Kasumi-1 (cell line): ENCODE data around the gene CLDN22.

ENCODE experiments used
- DNase-seq, 2 experiments: peaks; one replicate each; lab custom pipeline; 2025; lab: John Stamatoyannopoulos, UW

The CLDN22 gene

DNA sequence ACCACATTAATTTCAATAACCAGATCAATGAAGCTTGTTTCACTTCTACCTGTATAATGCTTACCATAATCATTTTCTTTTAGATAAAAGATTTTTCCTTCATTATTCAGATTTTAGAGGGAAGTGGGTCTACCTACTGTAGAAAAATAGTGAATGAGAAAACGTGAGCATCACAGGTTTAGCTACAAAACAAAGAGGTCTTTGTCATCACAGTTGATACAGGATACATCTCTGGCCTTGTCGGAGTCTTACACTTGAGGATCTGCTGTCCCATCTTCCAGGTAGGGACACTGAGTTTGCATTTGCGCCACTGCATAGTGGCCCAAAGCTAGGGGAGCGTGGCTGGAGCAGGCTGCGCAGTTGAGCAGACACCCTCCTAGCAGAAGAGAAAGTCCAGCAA, 1.4 kb upstream of the CLDN22 start:
- no peak for DNase-seq

GRCh38 chr4:183321079-183321478, 1.0 kb upstream of the CLDN22 start:
- no peak for DNase-seq

- no peak for DNase-seq
These were observed 1.4 kb downstream of the CLDN22 start for GRCh38 chr4:183318656-183319055.

DNA sequence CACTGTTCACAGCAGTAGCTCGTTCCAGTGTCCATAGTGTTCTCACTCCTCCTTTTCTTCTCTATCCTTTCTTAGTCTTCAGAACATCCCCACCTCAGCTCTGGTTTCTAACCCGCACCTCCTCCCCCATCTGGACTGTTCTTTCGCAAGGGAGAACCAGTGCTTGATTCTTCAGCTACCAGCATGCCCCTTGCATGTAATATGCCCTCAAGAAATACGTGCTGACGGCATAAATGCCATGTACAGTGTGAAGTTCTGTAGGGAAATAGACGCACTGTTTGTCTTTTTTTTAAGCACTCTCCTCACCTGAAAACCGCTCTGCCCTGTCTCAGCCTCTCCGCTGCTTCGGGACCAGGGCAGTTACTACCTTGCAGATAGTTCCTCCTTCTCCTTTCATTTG, 5.3 kb downstream of the CLDN22 start:
- DNase-seq = no peak

- no peak for DNase-seq
These were observed 5.7 kb downstream of the CLDN22 start for GRCh38 chr4:183314336-183314735.

GRCh38 chr4:183312841-183313240, 7.2 kb downstream of the CLDN22 start:
- DNase-seq = no peak

- DNase-seq = no peak
These were observed 13.3 kb downstream of the CLDN22 start for GRCh38 chr4:183306811-183307210.

- no peak for DNase-seq
These were observed 15.5 kb downstream of the CLDN22 start for GRCh38 chr4:183304538-183304937.

GRCh38 chr4:183304067-183304466, 16.0 kb downstream of the CLDN22 start:
- no peak for DNase-seq

- DNase-seq = no peak
These were observed 16.8 kb downstream of the CLDN22 start for GRCh38 chr4:183303301-183303700.

GRCh38 chr4:183300655-183301054, 19.4 kb downstream of the CLDN22 start:
- DNase-seq = no peak

DNA sequence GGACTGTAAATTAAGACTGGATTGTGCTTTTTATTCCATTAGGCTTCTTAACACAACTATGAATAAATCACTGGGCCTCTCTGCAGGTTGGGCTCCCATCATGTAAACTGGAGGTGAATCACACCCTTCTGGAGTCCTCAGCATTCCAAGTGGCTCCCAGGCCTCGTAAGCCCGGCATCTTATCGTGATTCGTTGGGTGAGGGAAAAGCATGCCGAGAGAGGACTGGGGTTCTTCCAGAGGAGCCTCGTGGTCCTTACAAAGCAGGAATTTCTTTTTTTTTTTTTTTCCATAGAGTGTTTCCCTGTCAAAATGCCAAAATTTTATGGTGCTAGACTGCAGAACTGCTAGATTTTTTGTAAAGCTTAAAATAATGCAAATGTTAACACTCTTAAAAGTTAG, 20.0 kb downstream of the CLDN22 start:
- DNase-seq = no peak

GRCh38 chr4:183299464-183299863, 20.6 kb downstream of the CLDN22 start:
- DNase-seq = no peak

- no peak for DNase-seq
These were observed 22.4 kb downstream of the CLDN22 start for GRCh38 chr4:183297675-183298074.

DNA sequence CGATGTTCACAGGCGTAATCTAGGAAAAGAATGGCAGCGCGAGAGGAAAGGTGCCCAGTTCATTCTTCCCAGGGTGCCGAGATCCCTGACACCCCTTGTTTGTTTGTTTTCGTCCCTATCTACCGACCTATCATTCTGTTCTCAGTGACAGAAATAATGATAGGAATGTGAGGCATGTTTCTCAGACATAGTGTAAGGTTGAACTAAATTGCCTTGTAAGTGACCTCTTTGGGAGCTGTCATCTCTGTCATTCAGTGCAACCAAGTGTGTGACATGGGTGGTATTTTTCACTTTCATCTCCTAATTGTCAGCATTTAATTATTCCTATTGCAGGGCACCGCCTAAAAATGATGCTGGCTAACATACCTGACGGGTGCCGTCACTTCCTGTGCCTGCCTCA, 24.4 kb downstream of the CLDN22 start:
- DNase-seq = no peak

- DNase-seq = no peak
These were observed 29.0 kb downstream of the CLDN22 start for GRCh38 chr4:183291070-183291469.

GRCh38 chr4:183289688-183290087, 30.4 kb downstream of the CLDN22 start:
- no peak for DNase-seq

DNA sequence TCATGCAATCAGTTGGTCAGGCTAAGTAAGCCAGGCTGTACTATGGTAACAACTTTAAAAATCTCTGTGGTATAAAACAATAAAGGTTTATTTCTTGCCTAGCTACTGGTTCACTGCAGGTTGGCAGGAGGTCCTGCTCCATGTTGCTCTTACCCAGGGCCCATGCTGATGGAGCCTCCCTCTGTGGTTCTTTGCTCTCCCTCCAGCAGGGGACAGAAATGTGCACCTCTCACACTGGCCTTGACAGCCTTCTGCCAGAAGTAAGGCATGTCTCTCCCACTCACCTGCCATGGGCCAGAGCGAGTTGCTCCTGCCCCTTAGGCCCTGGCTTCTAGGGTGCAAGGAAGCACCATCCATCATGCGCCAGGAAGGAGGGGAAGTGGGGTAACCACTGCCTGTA, 31.1 kb downstream of the CLDN22 start:
- no peak for DNase-seq

DNA sequence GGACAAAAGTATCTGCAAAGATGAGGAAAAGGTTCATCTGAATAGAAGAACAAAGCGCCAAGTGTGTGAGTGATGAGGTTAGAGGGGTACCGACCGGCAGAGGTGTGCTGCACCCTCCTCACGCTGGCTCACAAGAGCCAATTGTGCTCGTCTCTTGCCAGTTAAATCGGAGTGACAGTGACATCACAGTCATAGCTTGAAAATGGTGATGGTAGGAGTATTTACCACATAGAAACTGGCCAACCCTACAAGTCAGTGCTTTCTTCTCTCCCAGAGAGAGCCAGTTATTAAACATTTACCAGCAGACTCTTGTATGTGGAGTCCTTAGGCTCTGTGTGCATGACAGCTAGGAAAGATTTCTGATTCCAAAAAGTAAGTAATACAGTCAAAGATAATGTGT, 32.4 kb downstream of the CLDN22 start:
- DNase-seq = no peak

GRCh38 chr4:183287309-183287659, 32.8 kb downstream of the CLDN22 start:
- DNase-seq = no peak

DNA sequence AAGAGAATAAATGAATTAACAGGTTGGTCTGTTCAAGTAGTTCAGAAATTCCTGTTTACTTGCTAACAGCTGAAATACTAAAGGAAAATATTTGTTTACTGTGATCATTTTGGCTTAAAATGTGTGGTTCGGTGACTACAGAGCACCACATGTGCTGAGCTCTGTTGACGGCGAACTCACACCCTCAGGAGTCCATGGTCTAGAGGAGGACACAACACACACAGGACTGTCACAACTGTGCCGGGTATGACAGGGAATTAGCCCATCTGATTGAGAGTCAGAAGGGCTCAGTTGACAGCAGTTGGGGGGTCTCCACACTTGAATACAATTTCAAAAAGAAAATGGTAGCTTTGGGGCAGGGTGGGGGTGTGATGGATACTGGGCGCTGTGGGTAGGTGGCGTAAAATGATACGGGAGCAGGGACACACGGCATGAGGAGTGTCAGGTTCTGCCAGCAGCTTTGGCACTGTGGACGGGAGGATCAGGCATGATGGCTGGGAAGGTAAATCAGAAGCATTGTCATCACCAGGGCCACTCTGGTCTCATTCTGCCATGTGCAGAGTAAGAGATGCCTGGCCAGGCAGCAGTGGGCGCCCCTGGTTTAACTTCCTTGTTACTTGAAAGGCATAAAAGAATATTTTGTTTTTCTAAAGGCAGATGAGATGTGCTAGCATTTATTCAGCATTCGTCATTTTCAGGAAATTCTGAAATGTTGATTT, 33.3 kb downstream of the CLDN22 start:
- no peak for DNase-seq

GRCh38 chr4:183285886-183286285, 34.2 kb downstream of the CLDN22 start:
- DNase-seq = no peak

DNA sequence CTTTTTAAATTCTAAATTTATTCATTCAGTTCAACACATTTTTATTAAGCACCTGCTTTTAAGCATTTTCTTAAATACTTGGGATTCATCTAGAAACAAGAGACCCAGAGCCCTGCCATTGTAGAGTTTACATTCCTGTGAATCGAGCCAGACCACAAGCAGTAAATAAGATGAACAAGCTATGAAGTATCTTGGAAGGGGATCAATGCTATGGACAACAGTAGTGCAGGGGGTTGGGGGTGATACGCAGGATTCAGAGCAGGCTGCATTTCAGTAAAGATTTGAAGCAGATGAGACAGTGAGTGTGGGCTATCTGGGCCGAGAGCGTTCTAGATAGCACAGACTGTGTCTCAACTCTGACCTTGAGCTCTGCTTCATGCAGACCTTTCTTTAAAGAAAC, 35.1 kb downstream of the CLDN22 start:
- no peak for DNase-seq

DNA sequence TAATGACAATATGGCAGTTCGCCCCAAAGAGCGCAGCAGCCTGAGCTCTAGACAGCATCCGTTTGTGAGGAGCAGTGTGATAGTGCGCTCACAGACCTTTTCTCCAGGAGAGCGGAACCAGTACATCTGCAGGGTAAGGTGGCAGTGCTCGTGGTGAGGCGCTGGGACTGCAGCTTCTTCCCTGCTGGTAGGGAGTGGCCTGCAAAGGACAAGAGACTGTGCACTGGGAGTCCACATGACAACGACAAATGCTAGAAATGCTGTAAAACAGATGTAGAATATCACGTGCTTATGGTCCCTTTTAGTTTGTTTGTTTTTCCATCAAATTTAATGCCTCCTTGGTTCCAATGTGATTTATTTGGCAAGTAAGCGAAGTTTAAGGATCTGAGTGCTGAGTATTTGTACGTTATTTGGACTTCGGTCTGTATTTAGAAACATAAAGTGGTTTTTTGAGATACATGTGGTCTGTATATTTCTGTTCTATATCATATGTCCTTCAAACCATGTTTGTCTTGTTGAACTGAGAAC, 35.8 kb downstream of the CLDN22 start:
- DNase-seq = no peak
